HG02840 (cell line): ENCODE measurements around the gene MRPS6.

ENCODE experiments used
- ATAC-seq: cut with Tn5 transposase; IDR thresholded peaks from one replicate; pipeline ENCODE4 v1.9.1; 2021; ENCODE audit warnings: mild to moderate bottlenecking, moderate library complexity, moderate number of reproducible peaks; ENCODE audit not compliant: unreplicated experiment, low FRiP score

MRPS6 gene

DNA sequence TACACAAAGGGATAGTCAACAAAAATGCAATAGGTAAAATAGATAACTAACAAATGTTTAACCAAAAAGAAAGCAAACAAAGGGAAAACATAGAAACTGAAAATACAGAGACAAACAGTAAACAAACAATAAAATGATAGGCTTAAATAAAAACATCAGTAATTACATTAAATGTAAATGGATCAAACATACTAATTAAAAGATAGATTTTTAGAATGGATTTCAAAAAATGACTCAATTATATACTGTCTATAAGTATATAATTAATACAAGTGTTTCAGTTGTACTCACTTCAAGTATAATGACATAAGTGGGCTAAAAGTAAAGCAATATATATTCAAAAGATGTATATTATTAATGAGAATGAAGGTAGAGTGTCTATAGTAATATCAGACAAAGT is 101.1 kb downstream of the MRPS6 start:
- ATAC-seq, result no peak

DNA sequence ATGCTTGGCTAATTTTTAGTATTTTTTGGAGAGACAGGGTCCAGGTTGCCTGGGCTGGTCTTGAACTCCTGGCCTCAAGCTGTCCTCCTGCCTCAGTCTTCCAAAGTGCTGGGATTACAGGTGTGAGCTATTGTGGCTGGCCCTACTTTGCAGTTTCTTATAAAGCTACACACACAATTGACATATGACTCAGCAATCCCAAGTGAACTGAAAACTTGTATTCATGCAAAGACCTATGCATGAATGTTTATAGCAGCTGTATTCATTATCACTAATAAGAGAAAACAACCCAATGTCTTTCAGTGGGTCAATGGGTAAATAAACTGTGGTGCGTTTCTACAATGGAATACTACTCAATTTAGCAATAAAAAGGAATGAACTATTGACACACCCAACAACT is 103.1 kb downstream of the MRPS6 start:
- no peak for ATAC-seq

DNA sequence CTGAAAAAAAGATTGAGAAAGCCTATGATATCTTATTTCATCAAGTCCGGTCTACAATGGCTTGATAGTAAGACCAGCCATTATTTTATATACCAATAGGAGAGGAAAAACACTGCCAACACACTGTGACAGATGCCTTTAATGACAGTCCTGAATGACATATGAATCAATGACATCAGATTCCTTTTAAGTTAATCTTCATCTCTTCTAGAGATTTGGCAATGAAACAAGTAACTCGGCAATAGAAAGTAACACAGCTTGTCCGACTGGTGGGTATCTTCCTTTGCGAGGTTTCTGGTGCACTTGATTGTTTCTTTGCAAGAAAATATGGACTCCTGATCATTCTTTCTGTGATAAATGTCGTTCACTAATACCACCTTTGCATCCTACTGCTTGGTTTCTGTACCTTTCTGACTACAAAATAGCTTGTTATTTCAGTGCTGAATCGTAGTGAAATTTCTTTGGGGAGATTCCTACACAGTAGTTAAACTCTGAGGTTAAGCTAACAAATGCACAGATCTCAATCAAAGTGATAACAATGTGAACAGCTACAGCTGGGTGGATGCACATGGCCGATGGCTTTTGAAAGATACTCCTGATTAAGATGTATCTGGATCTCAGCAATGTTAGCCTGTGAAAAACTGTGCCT is 104.7 kb downstream of the MRPS6 start:
- no peak for ATAC-seq

DNA sequence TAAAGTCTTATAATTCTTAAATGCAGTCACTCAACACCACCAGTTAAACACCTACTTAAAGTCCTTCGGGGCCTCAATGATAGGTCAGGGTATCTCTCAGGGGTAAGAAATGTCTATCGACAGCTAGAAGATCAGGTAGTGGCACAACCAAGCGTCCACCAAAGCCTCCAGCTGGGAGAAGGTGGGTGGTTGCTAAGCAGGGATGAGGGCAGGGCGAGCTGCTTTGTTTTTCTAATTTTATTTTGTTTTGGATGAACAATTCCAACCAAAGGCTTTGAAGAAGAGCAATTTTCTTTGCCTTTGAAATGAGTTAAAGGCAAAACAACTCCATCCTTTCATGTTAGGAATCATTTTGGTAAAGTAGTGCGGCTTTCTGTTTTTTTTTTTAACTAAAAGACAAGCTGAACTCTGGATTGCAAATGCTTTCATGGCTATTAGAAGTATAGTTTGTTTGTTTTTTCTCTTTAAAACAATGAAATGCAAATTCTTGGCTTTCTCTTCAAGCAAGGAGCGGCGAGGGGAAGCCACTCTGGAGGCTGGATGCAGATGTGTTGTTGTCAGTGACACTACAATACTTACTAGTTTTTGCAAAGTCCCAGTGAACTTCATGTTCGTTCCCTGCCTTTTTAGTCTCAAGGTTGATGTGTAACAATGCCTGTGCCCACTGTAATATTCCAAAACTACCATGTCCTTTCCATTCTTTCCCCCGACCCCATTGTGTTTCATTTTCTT is 106.0 kb downstream of the MRPS6 start:
- no peak for ATAC-seq

DNA sequence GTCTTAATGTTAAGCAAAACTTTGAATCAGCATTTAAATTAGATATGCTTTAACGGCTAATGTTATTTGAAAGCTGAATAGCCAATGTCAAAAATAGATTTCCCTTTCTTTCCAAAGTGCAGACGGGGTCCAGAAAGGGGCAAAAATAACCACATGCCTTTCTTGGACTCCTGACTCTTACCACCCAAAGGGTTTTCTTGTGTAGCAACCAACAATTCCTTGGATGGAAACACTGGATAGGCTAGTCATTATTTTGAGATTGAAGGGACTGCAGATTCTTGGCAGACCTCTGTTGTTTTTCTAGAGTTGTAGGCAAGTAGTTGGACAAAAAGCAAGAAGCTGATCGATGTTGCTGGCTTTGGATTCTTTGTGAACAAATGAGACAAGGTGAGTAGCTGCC is 107.0 kb downstream of the MRPS6 start:
- no peak for ATAC-seq

DNA sequence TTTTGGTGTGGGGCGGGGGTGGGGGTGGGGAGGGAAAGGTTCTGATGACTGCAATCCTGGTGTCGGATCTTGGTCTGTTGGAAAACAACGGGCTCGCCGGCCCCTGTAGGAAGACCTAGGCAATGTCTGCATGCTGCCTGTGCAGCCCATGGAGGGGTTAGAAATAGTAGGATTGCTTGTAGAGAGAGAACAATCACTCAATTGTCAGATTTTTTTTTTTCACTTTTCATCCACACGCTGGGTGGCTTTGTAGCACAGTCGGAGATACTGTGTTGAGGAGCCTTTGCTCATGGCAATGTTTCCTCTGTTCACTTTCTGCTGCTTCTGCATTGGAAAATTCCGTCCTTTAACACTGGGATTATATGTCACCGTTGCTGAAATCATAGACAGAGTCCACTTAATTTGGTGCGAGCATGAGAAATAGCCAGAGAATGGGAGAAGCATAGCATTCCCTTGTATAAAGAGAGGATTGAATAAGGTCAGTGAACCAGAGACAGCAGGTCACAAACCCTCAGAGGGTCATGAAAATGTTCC is 107.5 kb downstream of the MRPS6 start:
- ATAC-seq, result no peak

DNA sequence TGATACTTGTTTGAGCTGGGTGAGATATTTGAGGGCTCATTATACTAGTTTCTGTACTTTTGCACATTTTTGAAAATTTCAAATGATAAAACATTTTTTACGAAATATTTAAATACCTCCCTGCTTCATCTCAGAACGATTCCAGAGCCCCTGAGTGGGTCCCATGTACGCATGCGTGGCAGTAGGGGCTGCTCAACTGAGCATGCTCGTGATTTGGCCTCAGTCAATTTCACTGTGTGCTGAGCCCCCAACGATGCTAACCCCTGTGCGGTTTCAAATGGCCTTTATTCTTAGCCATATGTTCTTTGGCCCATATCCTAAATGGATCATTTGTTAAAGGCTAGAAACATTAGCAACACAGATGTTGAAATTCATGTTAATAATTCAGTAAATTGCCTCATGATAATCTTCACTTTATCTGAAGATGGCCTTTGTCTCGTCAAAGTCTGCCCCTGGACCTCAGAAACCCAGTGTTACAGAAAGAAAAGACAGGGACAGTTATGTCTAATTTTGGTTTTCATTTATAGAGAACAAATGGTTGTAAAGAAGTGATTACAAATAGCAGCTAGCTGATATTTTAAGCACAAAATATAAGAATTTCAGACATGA is 108.2 kb downstream of the MRPS6 start:
- ATAC-seq, result no peak

DNA sequence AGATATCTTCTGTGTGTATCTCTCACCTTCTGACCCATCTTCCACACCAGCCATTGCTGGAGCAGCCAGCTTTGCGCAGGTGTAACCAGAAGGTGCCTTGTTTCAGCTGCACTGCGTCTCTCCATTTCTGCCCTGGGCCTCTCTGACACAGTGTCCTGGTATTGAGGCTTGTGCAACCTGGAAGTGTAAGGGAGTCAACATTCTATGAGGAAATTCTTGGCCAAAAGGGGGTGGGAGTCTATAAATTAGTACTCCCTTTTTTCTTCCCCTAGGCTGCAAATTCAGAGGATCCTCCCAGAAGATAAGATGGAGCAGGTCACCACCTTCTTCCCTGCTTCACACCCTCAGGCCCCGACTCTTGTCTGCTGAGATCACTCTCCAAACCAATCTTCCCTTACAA is 109.1 kb downstream of the MRPS6 start:
- no peak for ATAC-seq

DNA sequence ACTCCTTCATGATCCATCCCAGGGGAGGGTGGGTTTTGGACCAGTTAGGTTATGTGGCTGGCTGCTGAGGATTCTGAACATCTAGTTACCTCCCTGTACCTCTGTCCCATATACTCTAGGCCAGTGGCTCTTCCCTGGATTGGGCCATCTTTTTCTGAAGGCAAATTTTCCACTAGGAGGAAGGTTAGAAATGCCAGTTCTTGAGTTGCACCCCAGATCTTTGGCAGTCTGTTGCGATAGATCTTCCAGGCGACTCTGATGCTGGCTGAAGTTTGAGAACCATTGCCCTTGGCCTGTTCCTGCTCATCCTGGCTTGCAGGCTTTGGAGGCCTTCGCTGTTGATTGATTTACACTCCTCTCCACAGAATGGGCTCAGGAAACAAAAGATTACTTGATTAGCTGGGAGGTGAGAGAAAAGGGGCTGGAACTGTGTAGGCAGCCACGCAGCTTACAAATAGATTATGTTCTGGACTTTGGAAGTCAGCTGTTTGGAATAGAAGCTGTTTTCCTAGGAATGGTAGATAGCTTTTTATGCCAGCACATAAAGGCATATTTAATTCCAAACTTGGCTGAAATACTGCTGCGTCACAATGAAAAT is 110.1 kb downstream of the MRPS6 start:
- ATAC-seq, result no peak

DNA sequence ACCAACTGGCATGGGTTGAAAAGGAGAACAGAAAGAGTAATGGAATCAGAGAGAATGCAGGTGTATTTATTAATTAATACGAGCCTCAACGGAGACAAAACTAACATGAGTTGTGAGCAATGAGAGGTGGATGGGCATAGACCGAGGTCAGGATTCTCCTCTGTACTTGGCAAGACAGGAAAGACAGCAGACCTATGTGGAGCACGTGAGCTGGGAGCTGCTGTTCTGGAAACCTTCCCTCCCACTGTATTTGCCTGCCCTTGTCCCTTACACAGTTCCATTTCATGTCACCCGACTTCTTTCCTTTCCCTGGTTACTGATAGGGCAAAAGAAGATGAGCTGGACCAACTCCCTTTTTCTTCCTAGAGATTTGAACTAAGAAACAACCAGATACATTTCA is 110.9 kb downstream of the MRPS6 start:
- no peak for ATAC-seq

DNA sequence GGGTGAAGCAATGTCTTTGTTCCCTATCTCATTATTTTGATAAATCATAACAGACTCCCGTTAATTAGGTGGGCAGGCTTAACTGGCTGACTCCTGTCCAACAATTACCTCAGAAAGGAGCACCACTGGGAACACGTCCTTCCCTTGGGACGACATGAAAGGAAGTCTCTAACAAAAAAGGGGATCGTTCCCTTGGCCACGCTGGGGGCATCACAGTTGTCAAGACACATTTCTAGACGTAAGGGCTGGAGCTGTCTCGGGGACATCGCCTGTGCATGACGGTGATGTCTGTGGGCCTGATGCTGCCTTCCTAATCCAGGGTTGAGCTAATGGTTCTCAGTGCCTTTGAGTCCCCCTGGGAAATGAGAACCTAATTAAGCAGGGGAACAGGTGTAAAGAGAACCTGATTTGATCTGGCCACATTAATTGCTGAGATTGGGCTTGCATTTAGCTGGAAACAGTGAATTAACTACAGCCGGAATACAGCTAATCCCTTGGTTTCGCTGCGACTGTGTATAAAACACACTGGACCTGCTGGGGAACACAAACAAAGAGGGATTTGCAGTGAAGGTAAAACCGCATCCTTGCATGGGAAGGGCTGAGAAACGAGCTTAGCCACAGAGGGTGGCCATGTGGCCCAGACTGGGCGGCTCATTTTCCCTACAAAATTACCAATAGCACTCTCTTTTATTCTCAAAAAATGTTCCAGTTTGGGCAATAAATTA is 111.8 kb downstream of the MRPS6 start:
- no peak for ATAC-seq

DNA sequence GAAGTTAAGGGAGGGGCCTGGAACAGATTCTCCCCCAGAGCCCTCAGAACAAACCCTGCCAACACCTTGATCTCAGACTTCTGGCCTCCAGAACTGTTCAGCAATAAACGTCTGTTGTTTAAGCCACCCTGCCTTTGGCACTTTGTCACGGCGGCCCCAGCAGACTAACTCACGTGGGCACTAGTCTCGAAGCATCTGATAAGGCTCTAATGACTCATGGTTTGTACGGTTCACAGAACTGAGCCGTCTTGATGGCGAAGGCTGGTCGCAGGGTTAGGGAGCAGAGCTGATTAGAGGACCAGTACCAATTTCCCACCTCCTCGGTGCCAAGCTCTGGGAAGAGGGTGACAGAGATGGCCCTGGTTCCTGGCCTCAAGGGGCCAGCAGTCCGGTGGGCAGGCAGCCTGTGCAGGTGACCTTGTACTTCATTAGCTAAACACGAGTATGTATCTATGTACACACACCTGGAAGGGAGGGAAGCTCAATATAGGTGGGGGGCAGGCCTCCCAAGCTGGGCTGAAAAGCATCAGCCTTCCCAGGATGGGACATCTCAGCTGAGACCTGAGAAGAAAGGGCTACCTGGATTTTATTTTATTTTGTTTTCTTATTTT is 112.8 kb downstream of the MRPS6 start:
- ATAC-seq, result no peak

DNA sequence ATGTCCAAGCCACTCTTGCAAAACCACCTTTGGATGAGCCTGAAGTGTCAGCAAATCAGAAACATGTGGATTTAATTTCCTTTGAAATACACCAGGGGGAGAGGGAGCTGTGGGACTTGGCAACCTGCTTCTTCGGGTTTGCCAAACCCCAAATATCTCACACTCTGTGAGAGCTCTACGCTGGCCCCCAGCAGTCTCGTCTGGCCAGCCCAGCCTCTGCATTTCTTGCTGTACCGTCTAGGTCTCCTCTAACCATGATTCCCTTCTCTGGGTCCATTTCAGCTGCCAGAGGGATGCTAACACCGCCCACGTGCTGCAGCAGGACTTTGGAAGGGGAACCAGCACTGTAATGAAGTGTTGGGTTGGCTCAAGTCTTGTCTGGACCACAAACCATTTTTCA is 114.6 kb downstream of the MRPS6 start:
- no peak for ATAC-seq

DNA sequence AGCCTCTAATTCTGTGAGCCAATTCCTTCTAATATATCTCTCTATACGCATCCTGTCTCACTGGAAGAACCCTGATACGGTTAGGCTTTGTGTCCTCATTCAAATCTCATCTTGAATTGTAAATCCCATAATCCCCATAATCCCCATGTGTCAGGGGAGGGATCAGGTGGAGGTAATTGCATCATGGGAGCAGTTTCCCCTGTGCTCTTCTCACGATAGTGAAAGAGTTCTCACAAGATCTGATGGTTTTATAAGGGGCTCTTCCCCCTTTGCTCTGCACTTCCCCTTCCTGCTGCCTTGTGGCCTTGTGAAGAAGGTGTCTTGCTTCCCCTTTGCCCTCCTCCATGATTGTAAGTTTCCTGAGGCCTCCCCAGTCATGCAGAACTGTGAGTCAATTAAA is 116.1 kb downstream of the MRPS6 start:
- no peak for ATAC-seq

DNA sequence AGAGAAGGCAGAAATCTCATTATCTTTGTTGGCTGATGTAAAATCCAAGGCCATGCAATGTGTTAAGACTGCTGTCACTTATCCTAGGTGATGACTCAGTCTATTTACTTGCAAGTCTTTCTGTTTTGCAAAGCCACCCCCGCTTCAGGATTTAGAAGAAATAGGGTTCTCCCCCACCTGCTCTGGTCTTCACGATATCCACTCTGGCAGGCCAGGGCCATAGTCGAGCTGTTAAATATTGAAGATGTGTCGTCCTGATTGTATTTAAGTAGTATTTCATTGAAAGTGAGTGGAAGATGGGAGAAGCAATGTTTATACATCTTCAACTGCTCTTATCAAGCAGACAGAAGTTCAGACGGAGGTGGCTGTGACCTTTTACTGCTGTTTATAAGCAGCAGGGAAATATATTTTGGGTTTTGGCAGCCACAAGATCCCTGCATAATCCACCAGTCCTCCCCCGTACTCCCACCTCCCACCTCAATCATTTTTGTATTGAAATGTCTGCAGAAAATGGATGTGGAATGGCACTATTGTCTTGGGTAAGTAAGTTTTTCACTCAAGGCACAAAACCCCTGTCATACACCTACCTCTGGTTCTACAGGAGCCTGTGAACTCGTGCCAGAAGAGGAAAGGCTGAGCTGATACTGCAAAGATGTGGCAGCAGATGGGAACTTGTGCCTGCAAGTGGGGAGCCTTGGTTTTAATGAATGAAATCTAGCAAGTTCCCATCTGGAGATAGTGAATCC is 117.4 kb downstream of the MRPS6 start:
- no peak for ATAC-seq

DNA sequence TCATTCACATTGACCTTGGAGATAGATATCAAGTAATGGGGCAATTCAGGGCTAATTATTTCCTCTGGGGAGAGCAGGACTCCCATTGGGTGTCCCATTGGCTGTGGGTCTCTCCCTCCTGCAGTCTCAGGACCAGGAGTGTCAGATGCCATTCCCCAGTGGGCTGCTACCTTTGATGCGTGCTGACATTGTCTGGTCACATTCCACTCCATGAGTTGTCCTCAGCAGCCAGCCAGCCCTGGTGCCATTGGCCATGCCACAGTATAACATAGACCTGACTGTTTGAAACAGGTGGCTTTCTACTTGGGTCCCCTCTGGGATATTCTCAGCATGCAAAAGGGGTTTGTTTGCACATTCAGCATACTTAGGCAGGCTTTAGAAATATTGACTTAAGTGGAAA is 118.5 kb downstream of the MRPS6 start:
- ATAC-seq, result no peak
